CD4-positive, alpha-beta T cell treated with Interleukin-17A for 1 hour (primary cell): ENCODE data around the gene SIAH1.
"Not testable (repeated sequence)": the region's sequence is repeated elsewhere in the genome, so short reads cannot be mapped to it uniquely, and the experiment has no call there.

Source experiments
- DNase-seq: peaks from one replicate; pipeline ENCODE4 v3.0.0-alpha.2; 2020

SIAH1 gene

DNA sequence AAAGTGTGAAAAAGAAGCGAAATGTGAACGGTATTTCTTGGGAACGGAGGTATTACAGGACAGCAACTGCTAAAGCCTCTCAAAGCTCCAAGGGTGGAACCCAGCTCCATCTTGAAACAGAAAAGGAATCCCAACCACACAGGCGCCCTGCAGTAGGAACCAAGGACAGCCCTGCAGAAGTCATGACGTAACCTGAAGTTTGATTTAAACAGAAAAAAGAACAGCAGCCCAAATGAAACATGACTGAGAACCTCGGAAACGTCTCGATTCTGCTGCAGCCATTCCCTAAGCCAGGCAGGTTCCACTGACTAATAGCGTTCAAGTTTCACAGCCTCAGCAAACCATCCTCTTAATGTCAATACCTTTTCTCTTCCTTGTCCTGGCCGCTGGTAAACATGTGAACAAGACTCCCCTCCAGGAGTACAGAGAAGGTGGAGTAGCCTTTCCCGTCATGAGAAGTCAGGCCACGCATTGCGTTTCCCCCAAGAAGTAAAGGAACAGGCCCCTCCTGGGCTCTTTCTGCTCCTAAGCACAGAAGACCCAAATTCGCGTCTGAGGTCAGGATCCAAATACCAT, 20.1 kb downstream of the SIAH1 start:
- no peak for DNase-seq

DNA sequence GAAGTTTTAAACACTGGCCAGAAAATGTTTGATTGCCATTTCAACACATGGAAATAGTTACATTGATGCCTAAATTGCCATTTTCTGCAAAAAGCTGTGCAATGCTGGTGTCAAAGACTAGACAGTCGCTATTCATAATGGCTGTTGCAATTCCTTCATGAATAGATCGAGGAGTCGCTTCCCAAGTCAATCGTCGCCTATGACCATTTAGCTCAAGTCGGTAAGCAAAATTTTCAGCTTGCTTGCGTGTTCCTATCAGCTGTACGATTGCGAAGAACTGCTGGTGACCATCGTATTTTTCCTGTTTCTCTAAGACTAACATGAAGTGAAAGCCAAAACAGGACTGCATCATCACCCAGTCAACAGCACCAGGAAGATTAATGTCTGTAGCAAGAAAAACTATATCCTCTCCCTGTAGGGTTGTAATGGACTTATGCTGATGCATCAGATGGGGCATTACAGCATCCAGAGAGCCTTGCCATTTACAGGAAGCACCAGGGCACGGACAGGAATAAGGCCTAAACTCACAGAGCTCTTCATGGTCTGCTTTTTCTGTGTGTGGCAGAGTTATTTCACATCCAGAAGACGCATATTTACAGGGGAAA, 23.6 kb downstream of the SIAH1 start:
- DNase-seq, result no peak

DNA sequence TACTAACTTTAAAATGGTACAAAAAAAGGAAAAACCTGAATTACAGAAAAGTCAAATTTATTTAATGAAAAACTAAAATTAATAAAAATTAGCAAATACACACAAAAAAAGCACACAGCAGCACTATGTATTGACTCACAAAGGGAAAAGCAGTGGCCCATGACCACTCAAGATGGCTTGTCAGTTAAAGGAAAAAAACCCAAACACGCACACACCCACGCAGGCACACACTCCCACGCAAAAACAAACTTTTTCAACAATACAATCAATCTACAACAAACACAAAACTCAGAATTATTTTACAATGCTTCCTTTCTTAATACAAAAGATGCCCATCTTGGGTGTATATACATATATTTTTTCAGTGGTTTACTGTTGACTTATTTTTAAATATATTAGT, 24.2 kb downstream of the SIAH1 start:
- DNase-seq, result no peak

- no peak for DNase-seq
Measured at GRCh38 chr16:48359983-48360382, 25.2 kb downstream of the SIAH1 start.

GRCh38 chr16:48358419-48358818, 26.8 kb downstream of the SIAH1 start:
- no peak for DNase-seq

GRCh38 chr16:48356633-48357376, 28.4 kb downstream of the SIAH1 start:
- no peak for DNase-seq

GRCh38 chr16:48354877-48355855, 30.0 kb downstream of the SIAH1 start:
- no peak for DNase-seq

GRCh38 chr16:48354385-48354784, 30.8 kb downstream of the SIAH1 start:
- not testable (repeated sequence) for DNase-seq

- peak; percentile 82 for DNase-seq
Measured at GRCh38 chr16:48353565-48354163, 31.5 kb downstream of the SIAH1 start.

DNA sequence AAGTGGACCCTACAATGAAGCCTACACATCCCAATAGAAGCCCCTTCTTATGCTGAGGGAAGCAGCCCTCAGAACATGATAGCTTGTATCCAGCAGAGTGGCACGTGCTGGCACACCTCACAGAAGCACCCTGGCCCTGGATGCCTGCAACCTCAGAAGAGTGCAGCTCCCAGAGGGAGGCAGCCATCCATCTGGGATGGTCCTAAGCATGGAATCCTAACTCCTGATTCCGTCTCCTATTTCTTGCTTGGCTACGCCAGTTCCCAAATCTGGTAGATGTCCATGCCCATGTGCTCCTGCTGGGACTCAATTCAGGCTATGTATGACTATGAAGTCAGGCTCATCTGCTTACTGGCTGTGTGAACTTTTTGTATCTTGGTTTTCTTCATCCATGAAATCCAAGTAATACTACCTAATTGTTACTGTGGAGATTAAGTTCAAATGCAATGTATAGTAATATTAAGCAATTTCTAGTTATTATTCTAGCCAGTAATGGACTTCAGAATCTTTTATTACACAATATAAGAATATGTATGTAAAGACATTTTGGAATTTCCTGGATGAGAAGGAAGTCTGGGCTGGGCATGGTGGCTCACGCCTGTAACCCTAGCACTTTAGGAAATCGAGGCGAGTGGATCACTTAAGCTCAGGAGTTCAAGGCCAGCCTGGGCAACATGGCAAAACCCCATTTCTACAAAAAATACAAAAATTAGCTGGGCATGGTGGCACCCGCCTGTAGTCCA, 32.4 kb downstream of the SIAH1 start:
- DNase-seq, result no peak

DNA sequence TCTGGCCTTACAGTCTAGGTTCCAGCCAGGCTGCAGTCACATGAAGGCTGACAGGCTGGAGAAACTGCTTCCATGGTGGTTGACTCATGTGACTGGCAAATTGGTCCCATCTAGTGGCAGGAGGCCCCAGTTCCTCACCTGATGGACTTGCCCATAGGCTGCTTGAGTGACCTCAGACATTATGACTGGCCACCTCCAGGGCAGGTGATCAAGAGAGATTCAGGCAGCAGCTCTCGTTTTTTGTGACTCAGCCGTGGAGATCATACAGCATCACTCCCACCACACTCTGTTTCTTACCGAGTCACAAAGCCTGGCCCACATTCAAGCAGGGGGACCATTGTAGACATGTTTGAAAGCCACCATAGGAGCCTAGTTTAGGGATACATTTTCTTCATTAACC, 34.5 kb downstream of the SIAH1 start:
- no peak for DNase-seq

- no peak for DNase-seq
Measured at GRCh38 chr16:48347980-48348379, 37.2 kb downstream of the SIAH1 start.

GRCh38 chr16:48347191-48347865, 37.9 kb downstream of the SIAH1 start:
- no peak for DNase-seq

- DNase-seq, result no peak
Measured at GRCh38 chr16:48342591-48342990, 42.6 kb downstream of the SIAH1 start.

- no peak for DNase-seq
Measured at GRCh38 chr16:48340054-48340453, 45.2 kb downstream of the SIAH1 start.

DNA sequence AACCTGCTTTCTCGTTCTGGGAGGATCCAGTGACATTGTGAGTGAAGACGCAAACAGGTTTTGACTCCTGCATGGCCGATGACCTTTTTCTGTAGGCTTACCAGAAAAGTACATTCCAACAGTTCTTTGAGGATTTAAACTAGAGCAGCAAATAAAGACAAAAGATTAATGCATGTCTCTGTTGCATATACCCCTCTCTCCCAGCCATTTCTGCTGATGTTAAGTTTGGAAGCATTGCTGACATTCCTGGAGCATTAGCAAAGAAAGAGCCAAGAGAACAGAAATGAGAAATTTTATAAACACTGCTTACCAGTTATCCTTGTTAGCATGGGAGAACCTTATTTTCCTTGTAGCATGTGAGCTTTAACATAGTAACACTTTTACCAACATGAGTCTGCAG, 49.3 kb downstream of the SIAH1 start:
- no peak for DNase-seq

GRCh38 chr16:48334325-48334724, 50.9 kb downstream of the SIAH1 start:
- no peak for DNase-seq

DNA sequence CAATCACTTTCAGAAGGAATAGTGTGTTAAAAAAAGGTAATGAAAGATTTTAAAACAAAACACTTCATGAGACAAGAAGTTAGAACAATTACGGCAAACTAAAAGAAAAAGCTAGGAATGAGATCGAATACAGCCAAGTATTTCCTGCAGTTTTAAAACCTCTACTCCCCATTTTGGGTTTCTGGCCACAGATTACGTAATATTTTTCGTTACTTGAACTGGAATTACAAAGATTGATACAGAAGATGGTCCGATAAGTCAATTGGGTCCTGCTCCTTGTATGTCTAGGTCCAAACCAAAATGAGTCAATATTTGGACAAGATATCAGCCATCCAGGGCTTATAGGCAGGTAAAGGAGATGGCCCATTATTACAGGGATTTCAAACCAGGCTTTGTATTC, 52.2 kb downstream of the SIAH1 start:
- DNase-seq, result no peak

GRCh38 chr16:48330841-48331192, 54.4 kb downstream of the SIAH1 start:
- DNase-seq, result no peak

DNA sequence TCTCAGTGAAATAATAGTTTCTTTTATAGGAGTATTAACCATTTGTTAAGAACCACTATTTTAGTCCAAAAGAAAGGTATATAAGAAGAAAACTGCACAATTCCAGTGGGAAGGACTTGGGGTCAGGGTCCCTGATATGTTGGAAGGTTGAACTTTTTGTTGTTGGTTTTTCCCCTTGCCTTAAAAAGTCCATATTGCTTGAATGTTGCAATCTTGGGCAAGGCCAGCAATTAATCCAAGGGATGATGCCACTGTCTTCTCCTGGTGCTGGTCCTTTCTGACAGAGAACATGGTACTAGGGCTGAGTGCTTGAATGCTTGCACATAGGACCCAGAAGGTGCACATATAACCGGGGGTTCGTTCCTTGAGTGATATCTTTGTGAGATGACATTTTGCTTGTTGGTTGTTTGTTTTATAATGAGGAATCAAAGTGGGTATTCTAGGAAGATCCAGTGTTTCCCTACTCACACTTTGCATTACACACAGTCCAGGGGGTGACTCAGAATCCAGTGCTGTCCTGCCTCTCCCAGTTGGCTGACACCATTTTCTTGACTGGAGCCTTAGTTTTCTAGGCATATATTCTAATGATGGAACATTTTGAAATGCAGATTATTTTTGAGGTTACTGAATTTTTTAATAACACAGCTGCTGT, 54.9 kb downstream of the SIAH1 start:
- no peak for DNase-seq

- DNase-seq, result no peak
Measured at GRCh38 chr16:48329138-48329537, 56.1 kb downstream of the SIAH1 start.
